GM12873 (cell line): ENCODE measurements around the gene ADGRB3.

ENCODE experiments used
- TF ChIP-seq, protein P1 (sequence below): IDR thresholded peaks from 2 replicates; pipeline ENCODE4 v1.5.1; 2012; ENCODE audit warnings: low read depth, mild to moderate bottlenecking, moderate library complexity, low read length, control low read depth; ENCODE audit not compliant: insufficient read depth; ENCODE audit errors: missing control alignments

The ADGRB3 gene

DNA sequence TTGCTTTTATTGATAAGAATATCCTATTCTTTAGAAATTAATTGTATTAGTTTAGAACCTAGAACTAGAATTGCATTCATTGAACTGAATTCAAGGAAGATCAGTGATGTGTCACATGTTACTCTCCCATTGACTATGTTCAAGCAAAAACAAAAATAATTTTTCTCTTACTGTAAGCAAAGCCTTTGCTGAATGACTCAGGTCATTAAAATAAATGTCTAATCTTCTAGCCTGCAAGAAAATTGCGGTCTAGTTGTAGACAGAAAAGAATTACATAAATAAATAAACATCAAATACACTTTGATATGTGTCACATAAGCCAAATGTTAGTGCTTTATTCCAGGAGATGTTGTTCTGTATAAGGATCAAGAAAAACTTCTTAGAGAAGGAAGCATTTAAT, 387.9 kb downstream of the ADGRB3 start:
- TF ChIP-seq, protein P1, sequence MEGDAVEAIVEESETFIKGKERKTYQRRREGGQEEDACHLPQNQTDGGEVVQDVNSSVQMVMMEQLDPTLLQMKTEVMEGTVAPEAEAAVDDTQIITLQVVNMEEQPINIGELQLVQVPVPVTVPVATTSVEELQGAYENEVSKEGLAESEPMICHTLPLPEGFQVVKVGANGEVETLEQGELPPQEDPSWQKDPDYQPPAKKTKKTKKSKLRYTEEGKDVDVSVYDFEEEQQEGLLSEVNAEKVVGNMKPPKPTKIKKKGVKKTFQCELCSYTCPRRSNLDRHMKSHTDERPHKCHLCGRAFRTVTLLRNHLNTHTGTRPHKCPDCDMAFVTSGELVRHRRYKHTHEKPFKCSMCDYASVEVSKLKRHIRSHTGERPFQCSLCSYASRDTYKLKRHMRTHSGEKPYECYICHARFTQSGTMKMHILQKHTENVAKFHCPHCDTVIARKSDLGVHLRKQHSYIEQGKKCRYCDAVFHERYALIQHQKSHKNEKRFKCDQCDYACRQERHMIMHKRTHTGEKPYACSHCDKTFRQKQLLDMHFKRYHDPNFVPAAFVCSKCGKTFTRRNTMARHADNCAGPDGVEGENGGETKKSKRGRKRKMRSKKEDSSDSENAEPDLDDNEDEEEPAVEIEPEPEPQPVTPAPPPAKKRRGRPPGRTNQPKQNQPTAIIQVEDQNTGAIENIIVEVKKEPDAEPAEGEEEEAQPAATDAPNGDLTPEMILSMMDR: no peak

- TF ChIP-seq, protein P1: no peak
These were observed 391.2 kb downstream of the ADGRB3 start for GRCh38 chr6:69026243-69026642.

DNA sequence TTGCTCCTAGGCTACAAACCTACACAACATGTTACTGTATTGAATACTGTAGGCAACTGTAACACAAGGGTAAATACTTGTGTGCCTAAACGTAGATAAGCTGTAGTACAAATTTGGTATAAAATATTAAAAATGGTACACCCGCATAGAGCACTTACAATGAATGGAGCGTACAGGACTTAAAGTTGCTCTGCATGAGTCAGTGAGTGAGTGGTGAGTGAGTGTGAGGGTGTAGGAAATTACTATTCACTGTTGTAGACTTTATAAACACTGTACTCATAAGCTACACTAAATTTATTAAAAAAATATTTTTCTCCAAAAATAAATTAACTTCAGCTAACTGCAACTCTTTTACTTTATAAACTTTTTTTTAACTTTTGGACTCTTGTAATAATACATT, 391.6 kb downstream of the ADGRB3 start:
- TF ChIP-seq, protein P1: no peak

- TF ChIP-seq, protein P1: no peak
These were observed 392.8 kb downstream of the ADGRB3 start for GRCh38 chr6:69027861-69028260.

DNA sequence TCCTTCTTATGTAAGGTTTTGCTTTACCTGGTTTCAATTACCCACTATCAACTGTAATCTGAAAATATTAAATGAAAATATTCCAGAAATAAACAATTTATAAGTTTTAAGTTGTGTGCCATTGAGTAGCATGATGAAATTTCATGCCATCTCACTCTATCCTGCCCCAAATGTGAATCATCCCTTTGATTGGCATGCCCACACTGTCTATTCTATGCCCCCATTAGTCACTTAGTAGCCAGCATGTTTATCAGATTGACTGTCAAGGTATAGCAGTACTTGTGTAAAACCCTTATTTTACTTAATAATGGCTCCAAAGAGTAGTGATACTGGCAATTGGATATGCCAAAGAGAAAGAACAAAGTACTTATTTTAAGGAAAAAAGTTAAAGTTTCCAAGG, 403.8 kb downstream of the ADGRB3 start:
- TF ChIP-seq, protein P1: no peak

- TF ChIP-seq, protein P1: no peak
These were observed 407.2 kb downstream of the ADGRB3 start for GRCh38 chr6:69042297-69042696.

DNA sequence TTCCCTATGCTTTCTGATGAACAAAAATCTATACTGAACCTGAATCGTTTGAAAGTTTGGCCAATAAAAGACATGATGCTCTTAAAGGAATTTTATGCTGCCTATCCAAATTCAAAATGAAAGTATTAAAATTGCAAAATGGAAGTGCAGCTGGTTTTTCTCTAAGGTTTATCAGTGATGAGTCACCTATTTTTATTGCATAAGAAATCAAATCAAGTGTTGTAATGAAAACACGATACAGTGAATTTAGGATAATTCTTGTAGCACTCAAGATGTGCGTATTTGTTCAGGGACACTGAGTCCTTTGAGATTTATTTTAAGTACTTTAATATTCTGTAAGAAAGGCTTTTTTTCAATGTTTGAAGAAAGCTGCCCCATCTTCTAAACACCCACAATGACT, 409.5 kb downstream of the ADGRB3 start:
- TF ChIP-seq, protein P1: no peak

- TF ChIP-seq, protein P1: no peak
These were observed 424.3 kb downstream of the ADGRB3 start for GRCh38 chr6:69059413-69059812.
